GM12873 (cell line): Measurements from ENCODE around the gene NFS1.

Experiments
- TF ChIP-seq, protein P1 (sequence below): IDR thresholded peaks from 2 replicates; pipeline ENCODE4 v1.5.1; 2012; ENCODE audit warnings: low read depth, mild to moderate bottlenecking, moderate library complexity, low read length, control low read depth; ENCODE audit not compliant: insufficient read depth; ENCODE audit errors: missing control alignments

The NFS1 gene

DNA sequence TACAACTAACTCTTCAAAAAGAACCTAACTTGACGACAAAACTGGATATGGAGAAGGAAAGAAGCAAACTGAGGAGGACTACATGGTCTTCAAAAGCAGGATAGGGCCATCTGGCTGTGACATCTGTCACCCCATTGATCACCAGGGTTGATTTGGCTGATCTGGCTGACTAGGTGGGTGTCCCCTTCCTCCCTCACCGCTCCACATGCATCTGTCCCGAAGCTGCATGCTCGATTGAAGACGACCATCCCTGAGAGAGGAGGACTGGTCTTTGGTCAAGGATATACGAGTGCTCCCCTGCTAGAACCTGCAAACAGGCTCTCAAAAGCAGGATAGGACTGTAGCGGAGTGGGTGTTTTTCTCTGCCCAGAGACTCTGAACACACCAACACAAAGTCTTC lies 56.1 kb downstream of the NFS1 start:
- TF ChIP-seq, protein P1, sequence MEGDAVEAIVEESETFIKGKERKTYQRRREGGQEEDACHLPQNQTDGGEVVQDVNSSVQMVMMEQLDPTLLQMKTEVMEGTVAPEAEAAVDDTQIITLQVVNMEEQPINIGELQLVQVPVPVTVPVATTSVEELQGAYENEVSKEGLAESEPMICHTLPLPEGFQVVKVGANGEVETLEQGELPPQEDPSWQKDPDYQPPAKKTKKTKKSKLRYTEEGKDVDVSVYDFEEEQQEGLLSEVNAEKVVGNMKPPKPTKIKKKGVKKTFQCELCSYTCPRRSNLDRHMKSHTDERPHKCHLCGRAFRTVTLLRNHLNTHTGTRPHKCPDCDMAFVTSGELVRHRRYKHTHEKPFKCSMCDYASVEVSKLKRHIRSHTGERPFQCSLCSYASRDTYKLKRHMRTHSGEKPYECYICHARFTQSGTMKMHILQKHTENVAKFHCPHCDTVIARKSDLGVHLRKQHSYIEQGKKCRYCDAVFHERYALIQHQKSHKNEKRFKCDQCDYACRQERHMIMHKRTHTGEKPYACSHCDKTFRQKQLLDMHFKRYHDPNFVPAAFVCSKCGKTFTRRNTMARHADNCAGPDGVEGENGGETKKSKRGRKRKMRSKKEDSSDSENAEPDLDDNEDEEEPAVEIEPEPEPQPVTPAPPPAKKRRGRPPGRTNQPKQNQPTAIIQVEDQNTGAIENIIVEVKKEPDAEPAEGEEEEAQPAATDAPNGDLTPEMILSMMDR, result no peak

- TF ChIP-seq, protein P1, result no peak
Measured at GRCh38 chr20:35641743-35642142, 57.4 kb downstream of the NFS1 start.

GRCh38 chr20:35640724-35641123 lies 58.4 kb downstream of the NFS1 start:
- TF ChIP-seq, protein P1, result no peak

GRCh38 chr20:35638751-35639150 lies 60.4 kb downstream of the NFS1 start:
- TF ChIP-seq, protein P1, result no peak

- TF ChIP-seq, protein P1, result no peak
Measured at GRCh38 chr20:35637276-35637675, 61.9 kb downstream of the NFS1 start.

DNA sequence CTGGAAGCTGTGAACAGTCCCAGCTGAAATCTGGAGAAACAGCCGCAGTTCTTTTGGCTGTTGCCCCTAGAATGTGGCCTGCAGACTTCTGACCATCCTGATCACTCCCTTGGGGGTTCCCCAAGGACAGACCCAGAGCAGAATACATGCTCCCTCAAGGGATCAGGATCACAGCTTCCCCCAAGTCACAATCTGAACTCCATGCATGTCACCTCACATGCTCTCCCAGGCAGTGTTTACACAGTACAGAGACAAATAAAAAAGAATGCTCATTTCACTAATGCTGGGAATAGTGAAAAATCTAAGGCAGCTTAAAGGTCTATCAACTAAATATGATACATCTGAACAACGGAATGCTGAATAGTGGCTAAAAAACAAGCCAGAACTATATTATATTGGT lies 63.1 kb downstream of the NFS1 start:
- TF ChIP-seq, protein P1, result no peak

DNA sequence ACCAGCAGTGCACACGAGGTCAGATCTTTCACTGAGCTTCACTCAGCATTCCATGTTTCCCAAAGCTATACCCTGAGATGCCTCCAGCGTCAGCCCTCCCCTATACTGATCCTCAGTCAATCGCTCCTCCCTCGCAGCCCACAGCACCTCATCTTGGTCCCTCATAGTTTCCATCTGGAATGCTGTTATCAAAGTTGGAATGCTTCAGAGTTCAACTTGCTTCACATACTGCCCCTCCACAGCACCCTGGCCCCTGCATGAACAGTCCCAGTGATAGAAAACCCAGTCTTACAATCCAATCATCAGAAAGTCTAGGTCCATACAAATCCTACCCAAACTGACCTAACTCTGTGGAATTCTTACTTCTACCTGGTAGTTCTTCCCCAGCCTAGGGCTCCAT lies 63.5 kb downstream of the NFS1 start:
- TF ChIP-seq, protein P1, result no peak
